ENCODE results near the gene KCNK17.

The KCNK17 gene

DNA sequence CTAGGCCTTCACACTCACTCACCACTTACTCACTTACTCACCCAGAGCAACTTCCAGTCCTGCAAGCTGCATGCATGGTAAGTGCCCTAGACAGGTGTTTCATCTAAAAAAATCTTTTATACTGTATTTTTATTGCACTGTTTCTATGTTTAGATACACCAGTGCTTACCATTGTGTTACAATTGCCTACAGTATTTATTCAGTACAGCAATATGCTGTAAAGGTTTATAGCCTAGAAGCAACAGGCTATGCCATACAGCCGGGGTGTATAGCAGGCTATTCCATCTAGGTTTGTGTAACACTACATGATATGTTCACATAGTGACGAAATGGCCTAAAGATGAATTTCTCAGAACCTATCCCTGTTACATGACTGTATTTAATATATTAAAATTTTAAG, 47.8 kb downstream of the KCNK17 start:
- DNase-seq, result no peak

DNA sequence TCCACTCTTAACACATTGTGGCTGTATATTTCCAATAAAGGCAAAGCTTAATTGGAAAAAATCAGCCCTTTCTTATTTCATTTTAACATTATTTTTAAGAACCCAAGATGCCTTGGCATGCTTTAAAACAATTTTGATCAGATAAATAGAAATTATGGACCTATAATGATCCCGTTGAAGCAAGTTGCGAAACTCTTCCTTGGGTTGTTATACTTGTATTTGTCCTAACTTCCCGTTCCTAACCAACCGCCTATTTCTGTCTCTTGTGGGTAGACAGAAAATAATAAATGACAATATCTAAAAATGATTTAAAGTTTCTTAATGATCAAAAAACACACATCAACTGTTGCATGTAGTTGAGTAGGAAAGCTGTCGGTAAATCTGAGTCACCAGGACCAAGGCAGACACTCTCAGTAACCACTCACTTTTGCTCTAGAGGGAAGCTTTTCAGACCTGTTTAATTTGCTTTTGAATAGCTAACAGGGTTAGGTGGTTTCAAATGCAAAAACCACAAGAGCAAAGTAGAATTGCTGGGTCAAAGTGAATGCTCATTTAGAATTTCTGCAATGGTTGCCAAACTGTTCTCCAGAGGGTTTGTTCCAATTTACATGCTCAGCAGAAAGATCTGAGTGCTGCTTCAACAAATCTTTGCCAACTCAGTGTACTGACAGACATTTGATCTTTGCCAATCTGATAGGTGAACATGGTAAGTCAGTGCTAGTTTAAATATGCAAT, 50.7 kb downstream of the KCNK17 start:
- no peak for DNase-seq

DNA sequence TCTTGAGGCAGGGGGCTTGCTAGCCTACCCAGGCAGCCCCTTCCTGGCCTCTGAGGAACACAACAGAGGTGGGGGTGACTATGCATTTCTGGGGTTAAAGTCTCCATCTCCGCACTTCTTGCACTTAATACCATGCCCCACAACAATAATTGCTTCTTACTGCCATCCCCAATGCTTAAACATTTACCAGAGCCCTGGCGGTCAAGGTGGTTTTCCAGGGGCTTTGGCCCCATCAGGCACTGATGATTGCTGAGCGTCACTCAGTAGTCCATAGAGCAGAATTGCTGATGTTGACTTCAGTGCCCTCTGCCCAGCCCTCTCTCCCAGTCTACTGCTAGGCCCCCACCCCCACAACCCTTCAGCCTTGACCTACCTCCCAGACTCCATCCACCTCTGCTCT, 52.5 kb downstream of the KCNK17 start:
- DNase-seq, result no peak

- DNase-seq, result no peak
These were observed 53.3 kb downstream of the KCNK17 start for GRCh38 chr6:39260953-39261352.

DNA sequence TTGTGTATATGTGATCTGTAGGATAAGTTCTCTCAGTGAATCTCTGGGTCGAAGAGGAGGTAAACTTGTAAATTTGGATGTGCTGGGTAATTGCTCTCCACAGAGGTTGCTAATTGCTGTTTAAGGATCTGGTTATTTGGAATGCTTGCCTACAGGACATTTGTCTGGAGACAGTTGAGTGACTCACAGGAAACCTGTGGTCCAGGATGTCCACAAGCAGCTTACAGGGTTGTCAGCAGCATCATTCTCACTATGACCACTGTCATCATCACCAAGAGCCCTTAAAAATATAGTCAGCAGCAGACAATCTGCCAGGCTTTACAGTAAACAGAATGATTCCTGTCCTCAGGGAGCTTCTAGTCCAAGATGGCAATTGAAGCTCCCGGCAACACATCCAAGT, 53.8 kb downstream of the KCNK17 start:
- no peak for DNase-seq

GRCh38 chr6:39256294-39256940, 57.8 kb downstream of the KCNK17 start:
- DNase-seq, result no peak

GRCh38 chr6:39254999-39255535, 59.2 kb downstream of the KCNK17 start:
- no peak for DNase-seq

GRCh38 chr6:39251406-39251805, 62.8 kb downstream of the KCNK17 start:
- peak; percentile 10 for DNase-seq

GRCh38 chr6:39250507-39250906, 63.7 kb downstream of the KCNK17 start:
- DNase-seq, result no peak

- no peak for DNase-seq
These were observed 64.9 kb downstream of the KCNK17 start for GRCh38 chr6:39249278-39249677.

All from NCI-H69 (cell line).